SW480 (cell line): ENCODE results near the gene AHDC1.

Source experiments
- DNase-seq: peaks from one replicate; pipeline ENCODE4 v3.0.0-alpha.2; 2016; ENCODE audit warnings: low spot score

The AHDC1 gene

GRCh38 chr1:27535386-27535785 lies 68.6 kb downstream of the AHDC1 start:
- DNase-seq, result no peak

- DNase-seq, result no peak
These were observed 71.8 kb downstream of the AHDC1 start for GRCh38 chr1:27531959-27532685.

GRCh38 chr1:27530192-27530591 lies 73.8 kb downstream of the AHDC1 start:
- no peak for DNase-seq

GRCh38 chr1:27529704-27530018 lies 74.3 kb downstream of the AHDC1 start:
- no peak for DNase-seq

- no peak for DNase-seq
These were observed 74.9 kb downstream of the AHDC1 start for GRCh38 chr1:27528818-27529703.

- DNase-seq, result peak; percentile 88
These were observed 75.8 kb downstream of the AHDC1 start for GRCh38 chr1:27527890-27528817.

- peak; percentile 61 for DNase-seq
These were observed 76.6 kb downstream of the AHDC1 start for GRCh38 chr1:27527223-27527889.

GRCh38 chr1:27526569-27527222 lies 77.2 kb downstream of the AHDC1 start:
- no peak for DNase-seq

GRCh38 chr1:27525296-27526272 lies 78.4 kb downstream of the AHDC1 start:
- peak; percentile 60 for DNase-seq

GRCh38 chr1:27523337-27524020 lies 80.5 kb downstream of the AHDC1 start:
- no peak for DNase-seq

- DNase-seq, result no peak
These were observed 81.3 kb downstream of the AHDC1 start for GRCh38 chr1:27522432-27523336.

GRCh38 chr1:27521861-27522431 lies 82.0 kb downstream of the AHDC1 start:
- DNase-seq, result no peak

GRCh38 chr1:27521336-27521831 lies 82.6 kb downstream of the AHDC1 start:
- no peak for DNase-seq

GRCh38 chr1:27520651-27521050 lies 83.3 kb downstream of the AHDC1 start:
- no peak for DNase-seq

GRCh38 chr1:27519331-27520258 lies 84.3 kb downstream of the AHDC1 start:
- DNase-seq, result no peak

GRCh38 chr1:27518808-27519207 lies 85.1 kb downstream of the AHDC1 start:
- no peak for DNase-seq
